Muscle of leg (tissue), 11 donors: Measurements from ENCODE around the gene LARGE1. TPM values are rescaled to one million over a fixed set of nuclear protein-coding genes. Genes with fewer than 3 reads are reported as not detected.

Experiments
- DNase-seq: peaks from one replicate; pipeline ENCODE4 v3.0.0; 2013
- H3K27ac ChIP-seq: one replicate; pipeline ENCODE4 v1.5.1; 2013; ENCODE audit warnings: mild to moderate bottlenecking, low read length, control low read depth
- H3K27me3 ChIP-seq: one replicate; pipeline ENCODE4 v1.6.1; 2013; ENCODE audit warnings: low read length; ENCODE audit not compliant: control insufficient read depth, insufficient read depth
- H3K36me3 ChIP-seq: one replicate; pipeline ENCODE4 v1.6.1; 2013; ENCODE audit warnings: low read length; ENCODE audit not compliant: control insufficient read depth, insufficient read depth
- H3K4me1 ChIP-seq: one replicate; pipeline ENCODE4 v1.6.1; 2013; ENCODE audit warnings: low read length; ENCODE audit not compliant: control insufficient read depth, insufficient read depth
- H3K4me3 ChIP-seq: one replicate; pipeline ENCODE4 v1.5.1; 2013; ENCODE audit warnings: low read length, control low read depth
- H3K9me3 ChIP-seq: replicated peaks from 2 replicates; pipeline ENCODE4 v1.6.1; 2013; ENCODE audit warnings: low read depth, low read length; ENCODE audit not compliant: control insufficient read depth
- WGBS: methylation state at CpG from one replicate; pipeline ENCODE4 v1.1.5; 2013; ENCODE audit warnings: missing lambda C conversion rate; ENCODE audit not compliant: insufficient coverage; 5-methylcytosine and 5-hydroxymethylcytosine counted together
- polyA plus RNA-seq, 8 donors: library from polyadenylated mRNA; unstranded; fragments of 120-200 nt; gene quantifications; one replicate each; pipeline versions ENCODE4 v1.2.1 to v1.2.3, GENCODE V29; 2013; ENCODE audit warnings: inconsistent platforms in 1 of 8, low replicate concordance in 1 of 8; ENCODE audit not compliant: insufficient read length in 8 of 8, insufficient read depth in 1 of 8
- total RNA-seq: library from RNA; stranded (reverse); fragments of 120-200 nt; gene quantifications from one replicate; pipeline ENCODE4 v1.2.4, GENCODE V29; 2013

The LARGE1 gene
- total and polyA plus RNA-seq, 9 donors = 7.7 to 14.6 (median 10.4) TPM

DNA sequence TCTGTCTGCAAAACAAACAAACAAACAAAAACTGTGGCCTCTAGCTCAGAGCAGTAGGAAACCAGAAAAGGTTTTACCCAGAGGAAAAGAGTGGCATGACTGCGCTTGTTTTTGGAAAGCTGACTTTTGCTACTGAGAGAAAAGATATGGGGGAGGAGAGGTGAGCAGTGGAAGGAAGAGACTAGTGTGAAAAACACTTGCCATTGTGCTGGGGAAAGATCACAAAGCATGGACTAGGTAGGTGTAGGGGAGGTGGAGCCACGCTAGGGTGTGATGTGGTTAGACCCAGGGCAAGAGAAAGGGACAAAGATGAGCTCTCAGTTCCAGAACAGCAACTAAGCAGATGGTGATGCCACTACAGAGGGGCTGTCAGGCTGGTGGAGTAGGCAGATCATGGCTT, 319.2 kb downstream of the LARGE1 start:
- Histone ChIP-seq H3K4me1 (peaks cover 3% of the 10 kb centered on the region), H3K27me3 (no peaks in the 10 kb centered on the region), H3K9me3 (no peaks in the 10 kb centered on the region), H3K27ac (no peak overlapping the region), H3K36me3 (no peaks in the 10 kb centered on the region), H3K4me3 (no peak overlapping the region)
- 88% methylated on average over 2 of the region's 2 CpGs for WGBS
- DNase-seq = no peak

DNA sequence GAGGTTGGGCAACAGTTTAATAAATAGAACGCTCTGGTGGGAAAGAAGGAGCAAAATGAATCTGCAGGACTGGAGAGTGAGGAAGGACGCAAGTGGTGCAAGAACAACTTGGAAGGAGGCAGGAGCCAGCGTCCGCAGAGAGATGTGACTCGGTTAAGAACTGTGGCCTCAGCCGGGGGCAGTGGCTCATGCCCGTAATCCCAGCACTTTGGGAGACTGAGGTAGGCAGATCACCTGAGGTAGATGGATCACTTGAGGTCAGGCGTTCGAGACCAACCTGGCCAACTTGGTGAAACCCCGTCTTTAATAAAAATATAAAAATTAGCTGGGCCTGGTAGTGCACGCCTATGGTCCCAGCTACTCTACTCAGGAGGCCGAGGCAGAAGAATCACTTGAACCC, 319.7 kb downstream of the LARGE1 start:
- DNase-seq = no peak
- no peaks in the 10 kb centered on the region for H3K36me3 ChIP-seq

DNA sequence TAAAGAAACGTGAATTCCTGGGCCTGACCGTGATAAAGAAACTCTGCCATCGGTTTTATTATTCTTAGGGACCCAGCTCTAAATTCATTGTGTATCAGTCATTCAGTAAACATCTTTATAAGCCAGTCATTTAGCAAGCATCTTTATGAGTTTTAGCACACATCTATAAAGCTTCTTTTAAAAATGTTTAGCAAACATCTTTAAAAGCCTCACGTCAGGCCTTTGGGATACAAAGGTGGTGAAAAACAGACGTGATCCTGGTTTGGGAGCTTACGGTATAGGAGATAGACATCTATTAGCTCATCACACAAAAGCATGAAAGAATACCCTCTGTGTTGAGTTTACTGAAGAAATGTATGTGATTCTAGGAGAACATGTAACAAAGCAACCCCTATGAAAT, 320.2 kb downstream of the LARGE1 start:
- Histone ChIP-seq H3K4me3 (no peak overlapping the region), H3K27me3 (no peaks in the 10 kb centered on the region), H3K9me3 (no peaks in the 10 kb centered on the region), H3K36me3 (no peaks in the 10 kb centered on the region), H3K4me1 (peaks cover 3% of the 10 kb centered on the region), H3K27ac (no peak overlapping the region)
- WGBS = 80% methylated on average over 2 of the region's 6 CpGs
- no peak for DNase-seq

More for the DNA sequence above, 319.7 kb downstream of the LARGE1 start:
- peaks cover 3% of the 10 kb centered on the region for H3K4me1 ChIP-seq
- WGBS = 98% methylated on average over 11 of the region's 12 CpGs
- H3K27me3 ChIP-seq = no peaks in the 10 kb centered on the region
- H3K27ac ChIP-seq = no peak overlapping the region
- no peaks in the 10 kb centered on the region for H3K9me3 ChIP-seq
- no peak overlapping the region for H3K4me3 ChIP-seq

DNA sequence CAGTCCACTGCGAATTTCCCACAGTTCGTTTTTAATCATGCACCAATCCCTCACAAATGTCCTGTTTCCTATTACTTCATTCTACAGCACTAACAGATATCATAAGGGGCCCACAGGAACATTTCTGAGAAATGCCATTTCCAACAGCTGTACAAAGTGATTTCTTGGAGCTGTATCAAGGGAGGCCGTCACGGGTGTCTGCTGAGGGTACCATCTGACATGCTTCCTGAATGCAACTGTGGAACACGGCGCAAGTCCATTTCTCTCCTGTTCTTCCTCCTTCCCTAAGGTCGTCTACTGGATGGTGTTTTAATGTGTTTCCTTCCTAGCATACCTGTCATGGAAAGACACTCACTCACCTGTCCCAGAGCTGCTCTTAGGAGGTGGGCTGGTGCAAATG, 320.7 kb downstream of the LARGE1 start:
- Histone ChIP-seq H3K27me3 (no peaks in the 10 kb centered on the region), H3K36me3 (no peaks in the 10 kb centered on the region), H3K4me1 (peaks cover 3% of the 10 kb centered on the region), H3K4me3 (no peak overlapping the region), H3K27ac (no peak overlapping the region), H3K9me3 (no peaks in the 10 kb centered on the region)
- 40% methylated on average over 1 of the region's 7 CpGs for WGBS
- DNase-seq = peak; percentile 26

DNA sequence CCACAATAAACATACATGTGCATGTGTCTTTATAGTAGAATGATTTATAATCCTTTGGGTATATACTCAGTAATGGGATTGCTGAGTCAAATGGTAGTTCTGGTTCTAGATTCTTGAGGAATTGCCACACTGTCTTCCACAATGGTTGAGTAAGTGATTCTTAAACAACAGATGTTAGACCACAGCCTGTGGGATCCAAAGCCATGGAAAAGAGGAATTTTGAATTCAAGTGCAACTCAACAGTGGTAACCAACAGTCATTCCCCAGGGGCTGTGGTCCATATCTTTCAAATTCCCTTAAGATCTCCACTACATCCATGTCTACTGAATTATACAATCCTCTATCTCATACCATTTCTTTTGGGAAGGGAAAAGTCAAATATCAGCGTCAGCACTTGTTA, 321.5 kb downstream of the LARGE1 start:
- Histone ChIP-seq H3K27me3 (no peaks in the 10 kb centered on the region), H3K36me3 (no peaks in the 10 kb centered on the region), H3K4me3 (no peak overlapping the region), H3K27ac (no peak overlapping the region), H3K9me3 (no peaks in the 10 kb centered on the region), H3K4me1 (peaks cover 3% of the 10 kb centered on the region)
- no CpG with 5 or more reads among the region's 1 CpG for WGBS
- no peak for DNase-seq

DNA sequence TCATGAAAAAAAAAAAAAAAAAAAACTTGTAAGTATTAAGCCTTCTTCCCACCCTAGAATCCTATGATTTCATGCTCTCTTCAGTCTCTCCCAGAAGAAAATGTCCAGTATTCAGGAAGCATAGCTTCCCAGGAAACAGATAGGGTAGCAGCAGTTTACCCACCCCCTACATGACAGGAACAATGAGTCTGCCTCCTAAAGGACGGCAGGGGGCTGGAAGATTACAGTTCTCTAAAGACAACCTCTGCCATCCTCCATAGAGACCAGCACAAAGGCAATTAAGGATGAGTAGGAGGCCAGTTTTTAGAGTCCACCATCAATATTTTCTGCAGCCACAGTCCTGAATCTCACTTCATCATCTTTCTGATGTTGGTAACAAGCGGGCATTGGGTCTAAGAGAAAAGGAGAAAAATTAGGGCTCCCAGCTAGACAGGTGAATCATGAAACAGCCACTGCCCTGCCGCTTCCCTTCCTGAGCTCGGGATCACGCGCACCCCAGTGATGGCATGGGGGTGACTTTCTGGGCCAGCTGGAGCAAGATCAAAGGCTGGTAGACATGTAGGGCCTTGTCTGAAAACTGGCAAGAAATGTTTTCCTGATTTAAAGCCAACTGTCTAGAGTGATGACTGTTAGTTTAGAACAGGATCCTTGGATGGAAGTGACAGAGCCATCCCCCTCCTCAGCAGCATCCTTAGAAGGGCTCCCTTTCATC, 322.8 kb downstream of the LARGE1 start:
- no peaks in the 10 kb centered on the region for H3K9me3 ChIP-seq
- H3K27me3 ChIP-seq = no peaks in the 10 kb centered on the region
- H3K4me3 ChIP-seq = no peak overlapping the region
- no peak for DNase-seq
- H3K36me3 ChIP-seq = no peaks in the 10 kb centered on the region
- peaks cover 3% of the 10 kb centered on the region for H3K4me1 ChIP-seq
- no peak overlapping the region for H3K27ac ChIP-seq
- 97% methylated on average over 5 of the region's 6 CpGs for WGBS

DNA sequence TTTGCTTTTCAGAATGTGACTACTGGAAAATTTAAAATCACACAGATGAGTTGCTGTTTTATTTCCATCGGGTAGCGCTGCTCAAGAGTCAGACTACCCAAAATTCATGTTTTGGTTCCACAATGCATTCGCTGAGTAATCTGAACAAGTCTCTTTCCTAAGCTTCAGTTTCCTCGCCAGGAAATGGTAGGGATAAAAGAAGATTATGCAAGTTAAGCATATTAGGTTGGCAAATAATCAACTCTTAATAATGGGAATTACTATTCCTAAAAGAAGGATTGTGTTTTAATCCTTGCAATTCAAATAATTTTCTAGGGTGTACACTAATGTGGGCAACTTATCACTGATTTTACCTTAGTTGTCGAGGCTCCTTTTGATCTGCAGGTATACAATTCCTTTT, 326.5 kb downstream of the LARGE1 start:
- no peaks in the 10 kb centered on the region for H3K36me3 ChIP-seq
- no peaks in the 10 kb centered on the region for H3K4me1 ChIP-seq
- no peaks in the 10 kb centered on the region for H3K9me3 ChIP-seq
- DNase-seq = no peak
- WGBS = 100% methylated on average over 1 of the region's 5 CpGs
- no peak overlapping the region for H3K4me3 ChIP-seq
- H3K27me3 ChIP-seq = no peaks in the 10 kb centered on the region
- H3K27ac ChIP-seq = no peak overlapping the region

DNA sequence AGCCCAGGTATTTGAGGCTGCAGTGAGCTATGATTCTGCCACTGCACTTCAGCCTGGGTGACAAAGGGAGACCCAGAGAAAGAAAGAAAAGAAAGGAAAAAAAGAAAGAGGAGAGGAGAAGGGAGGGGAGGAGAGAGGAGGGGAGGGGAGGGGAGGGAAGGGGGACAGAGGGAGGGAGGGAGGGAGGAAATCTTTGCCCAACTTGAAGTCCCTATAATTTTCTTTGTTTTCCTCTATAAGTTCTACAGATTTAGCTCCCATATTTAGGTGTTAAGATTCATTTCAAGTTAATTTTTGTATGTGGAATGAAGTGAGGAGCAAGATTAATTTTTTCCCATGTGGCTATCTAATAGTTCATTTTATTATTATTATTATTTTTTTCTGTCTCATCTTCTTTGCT, 328.3 kb downstream of the LARGE1 start:
- no peak for DNase-seq
- Histone ChIP-seq H3K27me3 (no peaks in the 10 kb centered on the region), H3K9me3 (no peaks in the 10 kb centered on the region), H3K27ac (no peak overlapping the region), H3K4me3 (no peak overlapping the region), H3K36me3 (no peaks in the 10 kb centered on the region), H3K4me1 (no peaks in the 10 kb centered on the region)

DNA sequence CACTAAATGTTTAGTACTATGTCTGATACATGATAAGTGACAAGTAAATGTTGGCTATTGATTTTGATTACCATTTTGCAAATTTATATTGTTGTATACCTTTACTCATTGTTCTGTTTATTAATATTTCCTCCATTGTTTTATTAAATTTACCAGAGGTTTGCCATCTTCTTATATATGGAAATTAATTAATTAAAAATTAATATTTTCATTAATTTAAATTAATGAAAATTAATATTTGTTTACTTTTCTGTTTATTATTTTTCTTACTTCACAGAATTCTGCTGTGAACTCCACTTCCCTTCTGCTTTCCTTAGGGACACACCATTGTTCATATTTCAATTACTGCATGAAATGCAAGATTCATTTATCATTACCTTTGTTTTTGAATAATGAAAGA, 331.0 kb downstream of the LARGE1 start:
- no peaks in the 10 kb centered on the region for H3K4me1 ChIP-seq
- no peak overlapping the region for H3K27ac ChIP-seq
- H3K4me3 ChIP-seq = no peak overlapping the region
- H3K27me3 ChIP-seq = no peaks in the 10 kb centered on the region
- DNase-seq = no peak
- H3K36me3 ChIP-seq = no peaks in the 10 kb centered on the region
- H3K9me3 ChIP-seq = no peaks in the 10 kb centered on the region

DNA sequence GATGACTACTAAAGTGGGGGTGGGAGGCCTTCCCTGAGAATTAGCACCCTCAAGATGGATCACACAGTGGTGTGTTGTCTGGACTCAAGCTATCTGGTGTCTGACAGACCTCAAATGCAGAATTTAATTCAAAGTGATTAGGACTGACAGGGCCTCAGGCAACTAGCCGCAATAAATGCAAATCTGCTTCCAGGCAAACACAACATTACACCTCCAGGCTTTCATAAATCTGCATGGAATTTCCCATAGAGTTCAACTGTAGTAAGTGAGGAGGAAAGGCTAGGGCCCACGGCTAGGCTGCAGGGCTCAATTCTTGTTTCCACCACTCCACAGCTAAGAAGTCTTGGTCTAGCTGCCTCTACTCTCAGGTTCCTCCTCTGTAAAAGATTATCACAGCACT, 331.4 kb downstream of the LARGE1 start:
- Histone ChIP-seq H3K27ac (no peak overlapping the region), H3K27me3 (no peaks in the 10 kb centered on the region), H3K36me3 (no peaks in the 10 kb centered on the region), H3K9me3 (no peaks in the 10 kb centered on the region), H3K4me1 (no peaks in the 10 kb centered on the region), H3K4me3 (no peak overlapping the region)
- WGBS = no CpG with 5 or more reads among the region's 2 CpGs
- DNase-seq = no peak

DNA sequence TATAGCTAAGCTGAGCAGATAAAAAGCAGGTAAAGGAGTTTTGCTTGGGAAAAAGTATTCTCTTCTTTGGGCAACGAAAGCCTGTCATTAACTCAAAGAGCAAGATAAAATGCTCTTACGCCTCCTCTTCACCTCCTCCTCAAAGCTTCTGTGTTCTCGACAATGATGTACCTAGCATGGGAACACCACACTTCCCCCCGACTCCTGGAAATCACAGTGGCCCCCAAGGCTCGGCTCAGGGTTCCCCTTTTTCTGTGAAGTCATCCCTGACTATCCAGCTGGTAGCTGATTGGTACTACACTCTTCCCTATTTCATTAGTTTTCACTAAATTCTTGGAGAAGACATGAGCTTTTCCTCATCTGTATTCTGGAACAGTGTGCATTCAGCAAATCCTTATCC, 336.1 kb downstream of the LARGE1 start:
- no peaks in the 10 kb centered on the region for H3K4me1 ChIP-seq
- H3K27me3 ChIP-seq = no peaks in the 10 kb centered on the region
- H3K4me3 ChIP-seq = no peak overlapping the region
- H3K27ac ChIP-seq = no peak overlapping the region
- DNase-seq = no peak
- no peaks in the 10 kb centered on the region for H3K9me3 ChIP-seq
- no peaks in the 10 kb centered on the region for H3K36me3 ChIP-seq
- WGBS = 89% methylated on average over 5 of the region's 5 CpGs
